Measurements from ENCODE around the gene MACROD2. TPM values are rescaled to one million over a fixed set of nuclear protein-coding genes. Genes with fewer than 3 reads are reported as not detected.

The MACROD2 gene
- total RNA-seq, 1 donor from 2014 or later: 3.1 TPM

DNA sequence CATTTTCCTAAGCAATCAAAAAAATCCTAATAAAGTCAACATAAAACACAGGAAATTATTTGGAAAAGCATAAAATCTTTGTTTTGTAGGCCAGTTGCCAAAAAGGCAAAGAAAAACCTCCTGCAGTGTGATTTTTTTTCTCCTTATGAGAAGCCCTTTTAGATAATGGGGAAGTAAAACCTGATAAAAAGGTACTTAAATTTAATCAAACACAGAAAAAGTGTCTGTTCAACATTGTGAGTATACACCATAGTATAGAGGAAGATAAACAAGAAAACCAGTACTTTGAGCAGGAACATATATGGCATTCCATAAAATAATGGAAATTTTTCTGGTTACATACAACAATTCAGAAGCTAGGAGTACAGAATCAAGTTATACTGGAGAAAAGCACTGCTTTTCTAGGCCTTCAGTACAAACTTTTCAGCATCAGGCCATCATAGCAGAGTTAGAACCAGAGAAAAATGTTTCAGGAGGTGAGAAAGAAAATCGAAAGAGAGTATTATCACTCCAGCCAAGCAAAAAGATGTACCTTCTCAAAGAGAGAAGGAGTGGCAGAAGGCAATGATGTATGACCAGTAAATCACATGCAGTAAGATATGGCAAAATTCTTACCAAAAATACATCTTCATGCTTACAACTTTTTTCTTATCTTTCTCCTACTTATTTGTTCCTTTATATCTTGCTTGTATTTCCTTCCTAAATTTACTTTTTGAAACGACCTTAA, 2083.0 kb downstream of the MACROD2 start:
- Histone ChIP-seq H3K4me3 (ENCODE audit: low read length in 3 of 3) (no peak overlapping the region), H3K36me3 (ENCODE audit: control insufficient read depth in 3 of 3, insufficient read depth in 3 of 3, low read length in 3 of 3) (no peaks in the 10 kb centered on the region), H3K4me1 (ENCODE audit: control insufficient read depth in 3 of 3, insufficient read depth in 3 of 3, low read length in 3 of 3) (peaks cover 0 to 4% (median 0%) of the 10 kb centered on the region in 3 donors), H3K9me3 (ENCODE audit: control insufficient read depth in 3 of 3, low read length in 3 of 3) (peaks cover 0 to 2% (median 0%) of the 10 kb centered on the region in 3 donors), H3K27ac (ENCODE audit: low read depth, low read length) (no peak overlapping the region), H3K27me3 (ENCODE audit: control insufficient read depth in 3 of 3, insufficient read depth in 3 of 3, low read length in 3 of 3) (no peaks in the 10 kb centered on the region), H3K9ac (ENCODE audit: low read depth in 1 of 3, low read length in 3 of 3) (no peak overlapping the region)

DNA sequence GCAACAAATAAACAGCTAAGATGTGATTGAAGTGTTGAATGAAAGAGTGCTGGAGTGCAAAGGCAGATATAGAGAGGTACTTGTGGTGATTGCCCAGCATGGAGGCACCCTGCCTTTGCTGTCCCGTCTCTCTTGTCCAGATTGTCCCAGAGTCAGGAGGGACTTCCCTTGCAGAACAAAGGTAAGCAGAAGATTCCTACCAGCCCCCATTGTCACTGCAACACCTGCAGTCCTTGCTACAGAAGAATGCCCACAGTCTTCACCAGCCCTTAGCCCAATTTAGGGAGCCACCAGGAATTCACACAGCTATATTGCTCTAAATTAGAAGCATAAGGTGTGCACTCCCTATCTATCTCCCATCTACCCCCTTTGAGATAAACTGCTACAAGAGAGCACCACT, 2086.1 kb downstream of the MACROD2 start:
- Histone ChIP-seq H3K36me3 (ENCODE audit: control insufficient read depth in 3 of 3, insufficient read depth in 3 of 3, low read length in 3 of 3) (no peaks in the 10 kb centered on the region), H3K27me3 (ENCODE audit: control insufficient read depth in 3 of 3, insufficient read depth in 3 of 3, low read length in 3 of 3) (no peaks in the 10 kb centered on the region), H3K4me1 (ENCODE audit: control insufficient read depth in 3 of 3, insufficient read depth in 3 of 3, low read length in 3 of 3) (peaks cover 0 to 4% (median 0%) of the 10 kb centered on the region in 3 donors), H3K9ac (ENCODE audit: low read depth in 1 of 3, low read length in 3 of 3) (no peak overlapping the region), H3K9me3 (ENCODE audit: control insufficient read depth in 3 of 3, low read length in 3 of 3) (peaks cover 0 to 2% (median 0%) of the 10 kb centered on the region in 3 donors), H3K4me3 (ENCODE audit: low read length in 3 of 3) (no peak overlapping the region), H3K27ac (ENCODE audit: low read depth, low read length) (no peak overlapping the region)

DNA sequence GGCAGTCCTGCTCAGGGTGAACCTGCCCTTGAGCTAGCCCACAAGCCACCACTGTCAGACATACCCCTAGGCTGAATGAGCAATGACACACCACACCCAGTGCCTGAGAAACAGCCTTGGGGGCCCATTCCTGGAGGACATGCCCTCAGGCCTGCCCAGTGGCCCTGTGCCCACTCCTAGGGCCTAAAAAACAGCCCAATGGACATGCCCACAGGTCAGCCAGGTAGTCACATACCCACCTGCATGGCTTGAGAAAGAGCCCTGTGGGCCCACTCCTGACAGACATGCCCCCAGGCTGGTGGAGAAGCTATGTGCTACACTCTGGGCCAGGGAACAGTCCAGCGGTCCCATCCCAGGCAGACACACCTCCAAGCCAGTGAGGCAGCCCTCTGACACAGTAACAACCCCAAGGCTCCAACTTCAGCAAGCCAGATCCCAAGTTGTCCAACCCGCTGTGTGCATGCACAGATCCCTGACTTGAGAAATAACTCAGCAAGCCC, 2086.8 kb downstream of the MACROD2 start:
- Histone ChIP-seq H3K9me3 (ENCODE audit: control insufficient read depth in 3 of 3, low read length in 3 of 3) (peaks cover 0 to 2% (median 0%) of the 10 kb centered on the region in 3 donors), H3K36me3 (ENCODE audit: control insufficient read depth in 3 of 3, insufficient read depth in 3 of 3, low read length in 3 of 3) (no peaks in the 10 kb centered on the region), H3K27me3 (ENCODE audit: control insufficient read depth in 3 of 3, insufficient read depth in 3 of 3, low read length in 3 of 3) (no peaks in the 10 kb centered on the region), H3K4me1 (ENCODE audit: control insufficient read depth in 3 of 3, insufficient read depth in 3 of 3, low read length in 3 of 3) (peaks cover 0 to 4% (median 0%) of the 10 kb centered on the region in 3 donors), H3K4me3 (ENCODE audit: low read length in 3 of 3) (no peak overlapping the region), H3K9ac (ENCODE audit: low read depth in 1 of 3, low read length in 3 of 3) (no peak overlapping the region), H3K27ac (ENCODE audit: low read depth, low read length) (no peak overlapping the region)

DNA sequence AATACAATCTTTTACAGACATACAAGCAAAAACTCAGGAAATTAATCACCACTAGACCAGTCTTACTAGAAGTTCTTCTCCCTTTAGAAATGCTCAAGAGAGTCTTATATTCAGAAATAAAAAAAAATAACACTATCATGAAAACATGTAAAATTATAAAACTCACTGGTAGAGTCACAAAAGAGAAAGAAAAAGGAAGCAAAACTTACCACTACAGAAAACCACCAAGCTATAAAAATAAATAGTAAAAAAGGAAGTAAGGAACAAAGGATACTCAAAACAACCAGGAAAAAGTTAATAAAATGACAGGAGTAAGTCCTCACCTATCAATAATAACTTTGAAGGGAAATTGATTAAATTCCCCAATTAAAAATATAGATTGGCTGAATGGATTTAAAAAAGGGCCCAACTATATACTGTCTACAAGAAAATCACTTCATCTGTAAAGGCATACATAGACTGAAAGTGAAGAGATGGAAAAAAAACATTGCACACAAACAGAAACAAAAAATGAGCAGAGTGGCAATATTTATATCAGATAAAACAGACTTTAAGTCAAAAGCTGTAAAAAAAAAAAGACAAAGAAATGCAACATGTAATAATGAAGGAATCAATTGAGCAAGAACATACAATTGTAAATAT, 2088.4 kb downstream of the MACROD2 start:
- Histone ChIP-seq H3K4me3 (ENCODE audit: low read length in 3 of 3) (no peak overlapping the region), H3K27me3 (ENCODE audit: control insufficient read depth in 3 of 3, insufficient read depth in 3 of 3, low read length in 3 of 3) (no peaks in the 10 kb centered on the region), H3K9ac (ENCODE audit: low read depth in 1 of 3, low read length in 3 of 3) (no peak overlapping the region), H3K4me1 (ENCODE audit: control insufficient read depth in 3 of 3, insufficient read depth in 3 of 3, low read length in 3 of 3) (peaks cover 0 to 4% (median 0%) of the 10 kb centered on the region in 3 donors), H3K9me3 (ENCODE audit: control insufficient read depth in 3 of 3, low read length in 3 of 3) (peaks cover 0 to 2% (median 0%) of the 10 kb centered on the region in 3 donors), H3K27ac (ENCODE audit: low read depth, low read length) (no peak overlapping the region), H3K36me3 (ENCODE audit: control insufficient read depth in 3 of 3, insufficient read depth in 3 of 3, low read length in 3 of 3) (no peaks in the 10 kb centered on the region)

DNA sequence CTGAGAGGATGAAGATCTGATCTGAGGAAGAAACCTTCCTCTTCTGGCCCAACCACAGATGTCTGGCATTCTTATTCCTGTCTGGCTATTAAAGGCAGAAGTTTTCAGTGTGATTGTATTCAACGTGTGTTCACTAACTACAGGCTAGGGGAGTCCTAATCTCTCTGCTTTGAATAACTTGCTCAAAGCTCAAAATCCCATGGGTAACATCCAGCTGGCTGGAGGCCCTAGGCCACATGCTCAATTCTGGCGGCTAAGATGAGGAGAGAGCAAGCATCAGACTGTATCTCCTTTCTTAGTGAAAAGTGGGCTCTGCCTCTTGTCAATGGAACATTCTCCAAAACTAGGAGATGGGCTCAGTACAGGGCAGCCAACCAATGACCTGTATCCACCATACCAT, 2099.9 kb downstream of the MACROD2 start:
- H3K9me3 ChIP-seq (ENCODE audit: control insufficient read depth in 3 of 3, low read length in 3 of 3): no peaks in the 10 kb centered on the region
- H3K4me3 ChIP-seq (ENCODE audit: low read length in 3 of 3): no peak overlapping the region
- H3K36me3 ChIP-seq (ENCODE audit: control insufficient read depth in 3 of 3, insufficient read depth in 3 of 3, low read length in 3 of 3): no peaks in the 10 kb centered on the region
- no peaks in the 10 kb centered on the region for H3K27me3 ChIP-seq (ENCODE audit: control insufficient read depth in 3 of 3, insufficient read depth in 3 of 3, low read length in 3 of 3)
- peaks cover 0 to 3% (median 0%) of the 10 kb centered on the region in 3 donors for H3K4me1 ChIP-seq (ENCODE audit: control insufficient read depth in 3 of 3, insufficient read depth in 3 of 3, low read length in 3 of 3)
- H3K27ac ChIP-seq (ENCODE audit: low read depth, low read length): no peak overlapping the region
- no peak overlapping the region for H3K9ac ChIP-seq (ENCODE audit: low read depth in 1 of 3, low read length in 3 of 3)

DNA sequence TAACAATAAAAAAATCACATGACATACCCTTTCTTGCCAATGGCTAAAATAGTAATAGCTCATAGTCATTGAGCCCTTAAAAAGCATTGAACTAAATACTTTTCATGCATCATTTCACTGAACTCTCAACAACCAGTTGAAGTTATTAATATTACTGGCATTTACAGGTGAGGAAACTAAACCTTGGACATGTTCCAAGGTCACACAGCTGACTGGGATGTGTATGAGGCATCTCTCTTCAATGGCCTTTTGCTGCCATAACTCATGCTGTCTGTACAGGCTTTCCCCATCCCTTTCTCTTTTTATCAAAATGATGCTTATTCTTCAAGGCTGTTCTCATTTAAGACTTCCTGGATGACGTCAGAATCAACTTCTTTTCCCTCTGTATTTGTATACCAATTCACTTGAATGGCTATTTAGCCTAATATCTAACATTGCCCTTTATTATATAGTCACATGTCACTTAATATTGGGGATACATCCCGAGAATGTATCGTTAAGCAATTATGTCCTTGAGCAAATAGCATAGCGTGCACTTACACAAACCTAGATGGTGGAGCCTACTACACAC, 2101.5 kb downstream of the MACROD2 start:
- Histone ChIP-seq H3K27me3 (ENCODE audit: control insufficient read depth in 3 of 3, insufficient read depth in 3 of 3, low read length in 3 of 3) (no peaks in the 10 kb centered on the region), H3K27ac (ENCODE audit: low read depth, low read length) (no peak overlapping the region), H3K9me3 (ENCODE audit: control insufficient read depth in 3 of 3, low read length in 3 of 3) (no peaks in the 10 kb centered on the region), H3K9ac (ENCODE audit: low read depth in 1 of 3, low read length in 3 of 3) (no peak overlapping the region), H3K4me1 (ENCODE audit: control insufficient read depth in 3 of 3, insufficient read depth in 3 of 3, low read length in 3 of 3) (peaks cover 0 to 3% (median 0%) of the 10 kb centered on the region in 3 donors), H3K36me3 (ENCODE audit: control insufficient read depth in 3 of 3, insufficient read depth in 3 of 3, low read length in 3 of 3) (no peaks in the 10 kb centered on the region), H3K4me3 (ENCODE audit: low read length in 3 of 3) (no peak overlapping the region)

DNA sequence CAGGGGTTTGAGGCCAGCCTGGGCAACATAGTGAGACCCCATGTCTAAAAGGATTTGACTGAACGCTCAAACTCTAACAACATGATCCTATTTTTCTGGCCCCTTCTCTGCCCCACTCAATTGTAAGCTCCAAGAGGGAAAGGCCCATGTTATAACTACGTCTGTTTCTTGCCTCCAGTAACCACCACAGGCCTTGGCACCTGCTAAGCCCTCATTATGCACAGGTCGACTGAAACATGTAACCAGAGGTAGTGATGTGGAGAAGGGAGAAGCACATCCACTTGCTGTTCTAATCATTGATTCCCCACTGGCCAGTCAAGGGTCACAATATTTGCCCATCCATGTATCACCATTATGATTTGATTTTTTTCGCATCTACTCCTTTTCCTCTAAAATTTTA, 2102.5 kb downstream of the MACROD2 start:
- H3K4me1 ChIP-seq (ENCODE audit: control insufficient read depth in 3 of 3, insufficient read depth in 3 of 3, low read length in 3 of 3): peaks cover 0 to 3% (median 0%) of the 10 kb centered on the region in 3 donors
- H3K9ac ChIP-seq (ENCODE audit: low read depth in 1 of 3, low read length in 3 of 3): no peak overlapping the region
- no peak overlapping the region for H3K4me3 ChIP-seq (ENCODE audit: low read length in 3 of 3)
- H3K27ac ChIP-seq (ENCODE audit: low read depth, low read length): no peak overlapping the region
- H3K36me3 ChIP-seq (ENCODE audit: control insufficient read depth in 3 of 3, insufficient read depth in 3 of 3, low read length in 3 of 3): no peaks in the 10 kb centered on the region
- H3K9me3 ChIP-seq (ENCODE audit: control insufficient read depth in 3 of 3, low read length in 3 of 3): no peaks in the 10 kb centered on the region
- H3K27me3 ChIP-seq (ENCODE audit: control insufficient read depth in 3 of 3, insufficient read depth in 3 of 3, low read length in 3 of 3): no peaks in the 10 kb centered on the region

DNA sequence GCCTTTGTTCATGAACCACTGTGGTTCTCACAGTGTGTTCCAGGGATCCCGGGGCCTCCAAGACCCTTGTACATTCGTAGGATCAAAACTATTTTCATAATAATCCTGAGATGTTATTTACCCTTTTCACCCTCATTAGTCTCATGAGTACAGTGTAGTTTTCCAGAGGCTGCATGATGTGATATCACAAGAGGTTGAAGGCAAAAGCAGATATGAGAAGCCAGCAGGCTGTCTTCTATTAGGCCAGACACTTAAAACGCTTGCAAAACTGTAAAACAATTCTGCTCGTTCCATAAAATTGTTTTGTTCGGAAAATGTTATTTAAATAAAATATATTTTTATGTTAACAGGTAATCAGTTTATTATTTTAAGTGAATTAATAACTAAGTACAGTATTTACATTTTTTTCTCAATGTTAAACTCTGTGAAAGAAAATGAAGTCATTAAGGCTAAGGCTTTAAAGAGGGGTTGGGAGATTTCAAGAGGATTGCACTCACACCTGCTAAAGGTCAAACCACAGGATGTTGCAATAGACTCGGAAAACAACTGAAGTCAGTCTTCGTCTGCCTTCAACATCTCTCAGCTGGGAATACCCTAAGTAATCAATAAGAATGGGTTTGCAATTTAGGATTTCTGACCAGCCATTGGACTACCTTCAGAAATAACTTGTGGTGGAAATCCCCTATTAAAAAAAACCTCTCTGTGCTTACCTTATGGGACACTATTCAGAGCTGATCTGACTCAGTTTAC, 2103.7 kb downstream of the MACROD2 start:
- H3K4me1 ChIP-seq (ENCODE audit: control insufficient read depth in 3 of 3, insufficient read depth in 3 of 3, low read length in 3 of 3): peaks cover 0 to 3% (median 0%) of the 10 kb centered on the region in 3 donors
- no peak overlapping the region for H3K27ac ChIP-seq (ENCODE audit: low read depth, low read length)
- no peaks in the 10 kb centered on the region for H3K9me3 ChIP-seq (ENCODE audit: control insufficient read depth in 3 of 3, low read length in 3 of 3)
- no peak overlapping the region for H3K9ac ChIP-seq (ENCODE audit: low read depth in 1 of 3, low read length in 3 of 3)
- no peak overlapping the region for H3K4me3 ChIP-seq (ENCODE audit: low read length in 3 of 3)
- H3K36me3 ChIP-seq (ENCODE audit: control insufficient read depth in 3 of 3, insufficient read depth in 3 of 3, low read length in 3 of 3): no peaks in the 10 kb centered on the region
- no peaks in the 10 kb centered on the region for H3K27me3 ChIP-seq (ENCODE audit: control insufficient read depth in 3 of 3, insufficient read depth in 3 of 3, low read length in 3 of 3)

DNA sequence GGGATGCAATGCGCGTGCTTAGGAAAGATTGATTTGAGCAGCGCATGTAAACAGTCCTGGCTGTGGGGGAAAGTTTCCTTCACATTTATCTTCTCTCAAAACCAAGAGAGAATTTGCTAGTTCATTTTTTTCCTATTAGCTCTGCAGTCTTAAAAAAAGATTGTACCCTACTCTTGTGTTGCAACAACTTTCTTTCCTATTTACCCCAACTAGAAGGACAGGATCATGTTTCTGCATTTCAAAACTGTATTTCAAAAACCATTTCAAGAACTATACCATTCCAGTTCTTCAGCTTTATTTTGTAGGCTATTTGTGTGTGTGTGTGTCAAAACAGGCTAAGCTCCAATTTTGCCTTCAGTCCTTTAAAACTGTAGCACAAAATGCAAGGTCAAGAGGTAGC, 2104.8 kb downstream of the MACROD2 start:
- no peaks in the 10 kb centered on the region for H3K36me3 ChIP-seq (ENCODE audit: control insufficient read depth in 3 of 3, insufficient read depth in 3 of 3, low read length in 3 of 3)
- peaks cover 0 to 3% (median 0%) of the 10 kb centered on the region in 3 donors for H3K4me1 ChIP-seq (ENCODE audit: control insufficient read depth in 3 of 3, insufficient read depth in 3 of 3, low read length in 3 of 3)
- no peak overlapping the region for H3K4me3 ChIP-seq (ENCODE audit: low read length in 3 of 3)
- H3K27ac ChIP-seq (ENCODE audit: low read depth, low read length): no peak overlapping the region
- no peak overlapping the region for H3K9ac ChIP-seq (ENCODE audit: low read depth in 1 of 3, low read length in 3 of 3)
- H3K9me3 ChIP-seq (ENCODE audit: control insufficient read depth in 3 of 3, low read length in 3 of 3): no peaks in the 10 kb centered on the region
- no peaks in the 10 kb centered on the region for H3K27me3 ChIP-seq (ENCODE audit: control insufficient read depth in 3 of 3, insufficient read depth in 3 of 3, low read length in 3 of 3)

All from skeletal muscle tissue (tissue), 4 donors.